Endothelial cell of umbilical vein (primary cell): Measurements from ENCODE around the gene ARHGEF19.

ENCODE experiments used
- POLR2A ChIP-seq: IDR thresholded peaks from 2 replicates; pipeline ENCODE4 v1.6.1; 2012; ENCODE audit warnings: low read depth, mild to moderate bottlenecking, control low read depth, low read length
- TF ChIP-seq, protein P1 (sequence below), 2 donors: IDR thresholded peaks; 1 replicate in 1 of 2; 2 replicates in 1 of 2; pipeline ENCODE4 v1.5.1; 2011; ENCODE audit warnings: low read length in 2 of 2, mild to moderate bottlenecking in 2 of 2, moderate library complexity in 2 of 2, control low read depth in 1 of 2, inconsistent platforms in 1 of 2, low read depth in 1 of 2; ENCODE audit not compliant: insufficient read depth in 1 of 2; ENCODE audit errors: extremely low read depth in 1 of 2
- TF ChIP-seq, protein P2 (sequence below): IDR thresholded peaks from 2 replicates; pipeline ENCODE4 v1.6.1; 2011; ENCODE audit not compliant: insufficient read depth, insufficient read length

DNA sequence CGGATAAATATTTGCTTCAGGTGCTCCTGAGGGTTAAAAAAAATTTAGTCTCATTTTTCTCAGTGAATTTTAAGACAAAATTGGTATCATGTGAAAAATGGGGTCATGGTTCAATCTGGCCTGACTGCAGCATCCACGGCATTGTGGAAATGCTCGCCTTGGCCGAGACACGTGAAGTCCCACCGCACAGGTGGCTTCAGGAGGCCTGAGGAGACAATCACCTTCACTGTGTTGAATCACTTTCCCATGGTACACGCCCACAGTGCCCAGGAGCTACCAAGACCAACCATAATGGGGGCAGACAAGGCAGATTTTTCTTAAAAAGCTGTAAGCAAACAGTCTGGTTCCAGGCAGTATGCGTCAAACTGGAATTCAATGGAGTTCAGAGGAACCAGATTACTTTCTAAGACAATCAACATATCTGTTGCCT, 35.6 kb upstream of the ARHGEF19 start:
- TF ChIP-seq, protein P1, sequence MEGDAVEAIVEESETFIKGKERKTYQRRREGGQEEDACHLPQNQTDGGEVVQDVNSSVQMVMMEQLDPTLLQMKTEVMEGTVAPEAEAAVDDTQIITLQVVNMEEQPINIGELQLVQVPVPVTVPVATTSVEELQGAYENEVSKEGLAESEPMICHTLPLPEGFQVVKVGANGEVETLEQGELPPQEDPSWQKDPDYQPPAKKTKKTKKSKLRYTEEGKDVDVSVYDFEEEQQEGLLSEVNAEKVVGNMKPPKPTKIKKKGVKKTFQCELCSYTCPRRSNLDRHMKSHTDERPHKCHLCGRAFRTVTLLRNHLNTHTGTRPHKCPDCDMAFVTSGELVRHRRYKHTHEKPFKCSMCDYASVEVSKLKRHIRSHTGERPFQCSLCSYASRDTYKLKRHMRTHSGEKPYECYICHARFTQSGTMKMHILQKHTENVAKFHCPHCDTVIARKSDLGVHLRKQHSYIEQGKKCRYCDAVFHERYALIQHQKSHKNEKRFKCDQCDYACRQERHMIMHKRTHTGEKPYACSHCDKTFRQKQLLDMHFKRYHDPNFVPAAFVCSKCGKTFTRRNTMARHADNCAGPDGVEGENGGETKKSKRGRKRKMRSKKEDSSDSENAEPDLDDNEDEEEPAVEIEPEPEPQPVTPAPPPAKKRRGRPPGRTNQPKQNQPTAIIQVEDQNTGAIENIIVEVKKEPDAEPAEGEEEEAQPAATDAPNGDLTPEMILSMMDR (IDR thresholded peaks at IDR 0.05; ENCODE audit: extremely low read depth in 1 of 2, insufficient read depth in 1 of 2, low read depth in 1 of 2, low read length in 2 of 2): no peak
- TF ChIP-seq, protein P2, sequence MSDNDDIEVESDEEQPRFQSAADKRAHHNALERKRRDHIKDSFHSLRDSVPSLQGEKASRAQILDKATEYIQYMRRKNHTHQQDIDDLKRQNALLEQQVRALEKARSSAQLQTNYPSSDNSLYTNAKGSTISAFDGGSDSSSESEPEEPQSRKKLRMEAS: no peak
- no peak for TF ChIP-seq POLR2A
